ENCODE results near the gene IRF5. TPM values are rescaled to one million over a fixed set of nuclear protein-coding genes. Genes with fewer than 3 reads are reported as not detected.
A peak's percentile ranks its signal among the peaks of the same experiment; 100 is the strongest.

Gene IRF5
- total RNA-seq: 1 to 10 TPM; 6.5 to 7.7 TPM

- peak within 1 kb of the TSS; percentile 80 for H3K4me3 Mint-ChIP-seq
- ChIA-PET POLR2A (no interaction called here), CTCF (interaction anchor here (0.6 to 2.5 kb wide), 3 partner anchors 10 to 245 kb away, joined by 3 to 9 read pairs (median 3); no protein-coding TSS in a partner anchor)
- intact Hi-C loops (cut with micrococcal nuclease): no loop called here
- peaks cover 41% of the 10 kb centered on the region for H3K4me1 Mint-ChIP-seq (ENCODE audit: low read depth)
- peaks cover 24% of the 10 kb centered on the region for H3K27me3 Mint-ChIP-seq
- H3K27ac Mint-ChIP-seq: peak within 1 kb of the TSS; percentile 68
- ATAC-seq: peak; percentile 31
- peak; percentile 37 for DNase-seq
- TF ChIP-seq CTCF (IDR thresholded peaks at IDR 0.05): no peak
- H3K9me3 Mint-ChIP-seq: no peaks in the 10 kb centered on the region
- H3K36me3 Mint-ChIP-seq (ENCODE audit: low read depth): no peaks in the 10 kb centered on the region
These were observed at the start of gene IRF5 for GRCh38 chr7:128937647-128938543. Gene IRF5 (plus strand): TSS chr7:128937927. CDS start chr7:128942082, 4,155 bp downstream.

GRCh38 chr7:128888039-128888755 lies 49.5 kb upstream of the IRF5 start:
- peaks cover 2% of the 10 kb centered on the region for H3K4me1 Mint-ChIP-seq (ENCODE audit: low read depth)
- ChIA-PET CTCF (no interaction called here), POLR2A (interaction anchor here (0.7 kb wide), 1 partner anchor 644 kb away, joined by 3 read pairs; no protein-coding TSS in a partner anchor)
- DNase-seq (no peak), ATAC-seq (no peak)
- no peak overlapping the region for H3K27ac Mint-ChIP-seq
- H3K27me3 Mint-ChIP-seq: peaks cover 13% of the 10 kb centered on the region
- no peaks in the 10 kb centered on the region for H3K9me3 Mint-ChIP-seq
- no peak overlapping the region for H3K4me3 Mint-ChIP-seq
- TF ChIP-seq CTCF (IDR thresholded peaks at IDR 0.05): no peak
- no peaks in the 10 kb centered on the region for H3K36me3 Mint-ChIP-seq (ENCODE audit: low read depth)
- intact Hi-C loops (cut with micrococcal nuclease): no loop called here

GRCh38 chr7:128888756-128889095 lies 49.0 kb upstream of the IRF5 start:
- H3K9me3 Mint-ChIP-seq: no peaks in the 10 kb centered on the region
- CTCF ChIA-PET: no interaction called here
- H3K27ac Mint-ChIP-seq: no peak overlapping the region
- DNase-seq (no peak), ATAC-seq (no peak)
- peaks cover 13% of the 10 kb centered on the region for H3K27me3 Mint-ChIP-seq
- no peak for TF ChIP-seq CTCF (IDR thresholded peaks at IDR 0.05)
- no peaks in the 10 kb centered on the region for H3K4me1 Mint-ChIP-seq (ENCODE audit: low read depth)
- POLR2A ChIA-PET: interaction anchor here (0.7 kb wide), 1 partner anchor 644 kb away, joined by 3 read pairs; no protein-coding TSS in a partner anchor
- H3K36me3 Mint-ChIP-seq (ENCODE audit: low read depth): no peaks in the 10 kb centered on the region
- H3K4me3 Mint-ChIP-seq: no peak overlapping the region
- intact Hi-C loops (cut with micrococcal nuclease): no loop called here

- Mint-ChIP-seq H3K9me3 (no peaks in the 10 kb centered on the region), H3K4me3 (no peak overlapping the region), H3K27me3 (peaks cover 13% of the 10 kb centered on the region), H3K36me3 (ENCODE audit: low read depth) (no peaks in the 10 kb centered on the region), H3K27ac (no peak overlapping the region), H3K4me1 (ENCODE audit: low read depth) (no peaks in the 10 kb centered on the region)
- intact Hi-C loops (cut with micrococcal nuclease): no loop called here
- DNase-seq: no peak
- POLR2A ChIA-PET: interaction anchor here (0.7 kb wide), 1 partner anchor 644 kb away, joined by 3 read pairs; no protein-coding TSS in a partner anchor
- CTCF ChIA-PET: no interaction called here
- no peak for TF ChIP-seq CTCF (IDR thresholded peaks at IDR 0.05)
- no peak for ATAC-seq
These were observed 48.6 kb upstream of the IRF5 start for GRCh38 chr7:128889121-128889520.
